Measurements from ENCODE around the gene FCN2. TPM values are rescaled to one million over a fixed set of nuclear protein-coding genes. Genes with fewer than 3 reads are reported as not detected.

Gene FCN2
- polyA plus RNA-seq, 1 donor (not counting 4 experiments of a cell fraction or from before 2014, with no cell fraction given) = not detected

DNA sequence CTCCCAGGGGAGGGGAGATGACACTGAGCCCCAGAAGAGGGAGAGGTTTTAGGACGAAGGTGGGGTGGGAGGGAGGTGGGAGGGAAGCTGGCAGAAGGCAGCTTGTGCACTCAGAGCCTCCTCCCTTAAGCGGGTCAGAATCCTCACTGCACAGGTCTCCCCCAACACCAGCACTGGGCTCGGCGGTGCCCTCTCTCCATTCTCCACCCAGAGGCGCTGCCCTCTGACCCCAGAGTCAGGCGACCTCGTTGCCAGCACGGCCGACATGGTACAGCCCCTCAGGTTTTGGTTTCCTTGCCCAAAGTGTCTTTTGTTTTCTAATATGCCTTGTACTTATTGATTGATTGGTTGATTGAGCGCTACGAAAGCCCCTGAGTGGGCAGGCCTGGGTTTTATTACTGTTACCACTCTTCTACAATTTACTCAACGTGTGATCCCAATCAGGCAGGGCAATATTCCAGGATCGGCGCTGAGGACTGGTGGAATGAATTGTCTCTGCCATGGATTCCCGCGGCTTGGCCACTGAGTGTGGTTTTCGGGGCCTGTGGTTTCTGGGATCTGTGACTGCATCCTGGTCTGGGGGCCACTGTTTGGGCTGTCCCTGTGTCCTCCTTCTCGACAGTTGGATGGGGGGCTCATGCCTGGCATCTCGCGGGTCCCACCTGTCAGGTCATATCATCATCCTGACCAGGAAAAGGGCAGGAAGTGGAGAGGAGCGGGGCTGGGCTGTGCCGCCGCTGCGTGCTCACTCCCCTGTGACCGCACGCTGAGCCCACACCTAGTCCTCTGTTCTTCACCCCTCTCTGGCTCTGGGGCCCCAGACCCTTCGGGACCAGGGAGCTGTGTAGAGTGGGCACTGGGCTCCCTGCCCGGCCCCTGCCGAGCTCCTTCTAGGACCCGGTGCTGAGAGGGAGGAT lies 9.6 kb upstream of the FCN2 start:
- no peak for FAIRE-seq
- H3K4me3 ChIP-seq (ENCODE audit: control insufficient read depth in 2 of 3, extremely low read depth in 1 of 3, insufficient read depth in 2 of 3, low read depth in 1 of 3, low read length in 3 of 3) = no peak overlapping the region

DNA sequence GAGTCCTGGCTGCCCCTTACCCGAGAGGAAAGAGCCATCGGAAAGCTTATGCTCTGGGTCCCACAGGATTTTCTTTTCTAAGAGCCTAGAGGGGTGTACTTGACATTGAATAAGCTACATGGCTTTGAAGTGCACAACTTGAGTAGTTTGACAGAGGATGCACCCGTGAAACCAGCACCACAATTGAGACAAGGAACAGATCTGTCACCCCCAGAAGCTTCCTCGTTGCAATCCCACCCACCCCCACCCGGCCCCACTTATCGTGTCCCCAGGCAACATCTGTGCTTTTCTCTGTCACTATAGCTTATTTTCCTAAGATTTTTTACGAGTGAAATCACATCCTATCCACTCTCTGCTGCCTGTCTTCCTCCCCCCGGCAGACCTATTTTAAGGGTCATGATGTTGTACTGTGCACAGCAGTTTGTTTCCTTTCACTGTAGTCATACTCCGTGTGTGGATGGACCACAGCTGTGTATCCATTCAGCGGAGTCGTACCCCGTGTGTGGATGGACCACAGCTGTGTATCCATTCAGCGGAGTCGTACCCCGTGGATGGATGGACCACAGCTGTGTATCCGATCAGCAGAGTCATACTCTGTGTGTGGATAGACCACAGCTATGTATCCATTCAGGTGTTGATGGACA lies 8.8 kb upstream of the FCN2 start:
- no peaks in the 10 kb centered on the region for H3K9me1 ChIP-seq (ENCODE audit: control insufficient read depth, extremely low read depth, insufficient read depth, low read length)
- FAIRE-seq (no peak), DNase-seq (ENCODE audit: low read depth, low spot score) (no peak)
- no peaks in the 10 kb centered on the region for H3K79me2 ChIP-seq (ENCODE audit: control insufficient read depth, insufficient read depth, low read length)
- no peak overlapping the region for H3K4me3 ChIP-seq (ENCODE audit: control insufficient read depth in 2 of 3, extremely low read depth in 1 of 3, insufficient read depth in 2 of 3, low read depth in 1 of 3, low read length in 3 of 3)
- TF ChIP-seq, protein P1, sequence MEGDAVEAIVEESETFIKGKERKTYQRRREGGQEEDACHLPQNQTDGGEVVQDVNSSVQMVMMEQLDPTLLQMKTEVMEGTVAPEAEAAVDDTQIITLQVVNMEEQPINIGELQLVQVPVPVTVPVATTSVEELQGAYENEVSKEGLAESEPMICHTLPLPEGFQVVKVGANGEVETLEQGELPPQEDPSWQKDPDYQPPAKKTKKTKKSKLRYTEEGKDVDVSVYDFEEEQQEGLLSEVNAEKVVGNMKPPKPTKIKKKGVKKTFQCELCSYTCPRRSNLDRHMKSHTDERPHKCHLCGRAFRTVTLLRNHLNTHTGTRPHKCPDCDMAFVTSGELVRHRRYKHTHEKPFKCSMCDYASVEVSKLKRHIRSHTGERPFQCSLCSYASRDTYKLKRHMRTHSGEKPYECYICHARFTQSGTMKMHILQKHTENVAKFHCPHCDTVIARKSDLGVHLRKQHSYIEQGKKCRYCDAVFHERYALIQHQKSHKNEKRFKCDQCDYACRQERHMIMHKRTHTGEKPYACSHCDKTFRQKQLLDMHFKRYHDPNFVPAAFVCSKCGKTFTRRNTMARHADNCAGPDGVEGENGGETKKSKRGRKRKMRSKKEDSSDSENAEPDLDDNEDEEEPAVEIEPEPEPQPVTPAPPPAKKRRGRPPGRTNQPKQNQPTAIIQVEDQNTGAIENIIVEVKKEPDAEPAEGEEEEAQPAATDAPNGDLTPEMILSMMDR (optimal IDR thresholded peaks at IDR 0.05 in 1 of 3, IDR thresholded peaks at IDR 0.05 in 1 of 3, conservative IDR thresholded peaks at IDR 0.05 in 1 of 3; ENCODE audit: extremely low read depth in 1 of 3, insufficient read depth in 2 of 3, low read length in 3 of 3) = no peak
- TF ChIP-seq EZH2 (IDR thresholded peaks at IDR 0.05; ENCODE audit: low read length) = no peak
- no peak overlapping the region for H3K9ac ChIP-seq (ENCODE audit: control insufficient read depth, extremely low read depth, insufficient read depth, low read length)
- dilution Hi-C loops (cut with MboI; ENCODE audit: extremely low pct_ligation_motif_present, low sequenced_read_pairs) = no loop called here
- H3K27me3 ChIP-seq (ENCODE audit: control insufficient read depth, extremely low read depth, insufficient read depth, low read length) = no peaks in the 10 kb centered on the region
- no peaks in the 10 kb centered on the region for H3K36me3 ChIP-seq (ENCODE audit: control insufficient read depth in 2 of 2, extremely low read depth in 1 of 2, insufficient read depth in 2 of 2, low read length in 2 of 2)
- H2AFZ ChIP-seq (ENCODE audit: control insufficient read depth, low read length) = no peak overlapping the region
- no peak overlapping the region for H3K27ac ChIP-seq (ENCODE audit: control insufficient read depth, insufficient read depth, low read length)
- no peaks in the 10 kb centered on the region for H3K4me1 ChIP-seq (ENCODE audit: control insufficient read depth, extremely low read depth, insufficient read depth, low read length)
- no peak overlapping the region for H3K4me2 ChIP-seq (ENCODE audit: control insufficient read depth, extremely low read depth, insufficient read depth, low read depth, low read length)
- no peaks in the 10 kb centered on the region for H3K9me3 ChIP-seq (ENCODE audit: control insufficient read depth, low read depth, low read length)
- H4K20me1 ChIP-seq (ENCODE audit: control insufficient read depth, extremely low read depth, insufficient read depth, low read length) = no peaks in the 10 kb centered on the region

More for the DNA sequence above, 9.6 kb upstream of the FCN2 start:
- Histone ChIP-seq H3K27ac (ENCODE audit: control insufficient read depth, insufficient read depth, low read length) (no peak overlapping the region), H3K27me3 (ENCODE audit: control insufficient read depth, extremely low read depth, insufficient read depth, low read length) (no peaks in the 10 kb centered on the region), H3K9me3 (ENCODE audit: control insufficient read depth, low read depth, low read length) (no peaks in the 10 kb centered on the region), H3K79me2 (ENCODE audit: control insufficient read depth, insufficient read depth, low read length) (no peaks in the 10 kb centered on the region), H2AFZ (ENCODE audit: control insufficient read depth, low read length) (no peak overlapping the region), H3K4me1 (ENCODE audit: control insufficient read depth, extremely low read depth, insufficient read depth, low read length) (no peaks in the 10 kb centered on the region), H3K9me1 (ENCODE audit: control insufficient read depth, extremely low read depth, insufficient read depth, low read length) (no peaks in the 10 kb centered on the region), H3K36me3 (ENCODE audit: control insufficient read depth in 2 of 2, extremely low read depth in 1 of 2, insufficient read depth in 2 of 2, low read length in 2 of 2) (no peaks in the 10 kb centered on the region), H3K4me2 (ENCODE audit: control insufficient read depth, extremely low read depth, insufficient read depth, low read depth, low read length) (no peak overlapping the region), H4K20me1 (ENCODE audit: control insufficient read depth, extremely low read depth, insufficient read depth, low read length) (no peaks in the 10 kb centered on the region), H3K9ac (ENCODE audit: control insufficient read depth, extremely low read depth, insufficient read depth, low read length) (no peak overlapping the region)
- TF ChIP-seq, protein P1 (optimal IDR thresholded peaks at IDR 0.05 in 1 of 3, IDR thresholded peaks at IDR 0.05 in 1 of 3, conservative IDR thresholded peaks at IDR 0.05 in 1 of 3; ENCODE audit: extremely low read depth in 1 of 3, insufficient read depth in 2 of 3, low read length in 3 of 3) = no peak
- TF ChIP-seq EZH2 (IDR thresholded peaks at IDR 0.05; ENCODE audit: low read length) = no peak
- dilution Hi-C loops (cut with MboI; ENCODE audit: extremely low pct_ligation_motif_present, low sequenced_read_pairs) = no loop called here
- no peak for DNase-seq (ENCODE audit: low read depth, low spot score)

Measured in keratinocyte (primary cell).